ENCODE data around the gene PBOV1. TPM values are rescaled to one million over a fixed set of nuclear protein-coding genes. Genes with fewer than 3 reads are reported as not detected.

Gene PBOV1
- total RNA-seq, 2 experiments from 2014 or later: not detected

- intact Hi-C loops (cut with micrococcal nuclease; ENCODE audit: unreplicated experiment): no loop called here
- Histone ChIP-seq H3K27ac (ENCODE audit: low read depth, low read length, poor library complexity, severe bottlenecking) (no peak overlapping the region), H2AFZ (ENCODE audit: low read length) (no peak overlapping the region), H3K36me3 (ENCODE audit: insufficient read depth, low read length) (no peaks in the 10 kb centered on the region), H3K9me3 (ENCODE audit: low read length) (no peaks in the 10 kb centered on the region), H3K9me2 (ENCODE audit: insufficient read depth, low read length) (no peaks in the 10 kb centered on the region), H3K4me2 (ENCODE audit: low read length) (no peak overlapping the region), H3K4me3 (ENCODE audit: low read depth, low read length, poor library complexity, severe bottlenecking) (no peak overlapping the region), H4K20me1 (ENCODE audit: insufficient read depth, low read length) (no peaks in the 10 kb centered on the region), H3K4me1 (ENCODE audit: insufficient read depth, low read length, poor library complexity, severe bottlenecking) (no peaks in the 10 kb centered on the region), H3K79me2 (ENCODE audit: insufficient read depth, low read depth, low read length) (no peaks in the 10 kb centered on the region)
- DNase-seq (ENCODE audit: low spot score): no peak
- no TSS peak for BruUV-seq (replicated peaks)
- TF ChIP-seq CTCF (conservative IDR thresholded peaks at IDR 0.05; ENCODE audit: low read length) (no peak), EZH2phosphoT487 (IDR thresholded peaks at IDR 0.05; ENCODE audit: borderline replicate concordance, low read depth, low read length) (no peak)
- ChIA-PET CTCF (ENCODE audit: unreplicated experiment) (no interaction called here), POLR2A (interaction anchor here (0.7 kb wide), 1 partner anchor 12 kb away, joined by 4 read pairs; no protein-coding TSS in a partner anchor)
Measured at GRCh38 chr6:138196122-138196738, 22.1 kb downstream of the PBOV1 start.

- Histone ChIP-seq H3K4me2 (ENCODE audit: low read length) (no peak overlapping the region), H2AFZ (ENCODE audit: low read length) (no peak overlapping the region), H4K20me1 (ENCODE audit: insufficient read depth, low read length) (no peaks in the 10 kb centered on the region), H3K9me2 (ENCODE audit: insufficient read depth, low read length) (no peaks in the 10 kb centered on the region), H3K79me2 (ENCODE audit: insufficient read depth, low read depth, low read length) (no peaks in the 10 kb centered on the region), H3K9me3 (ENCODE audit: low read length) (no peaks in the 10 kb centered on the region), H3K4me1 (ENCODE audit: insufficient read depth, low read length, poor library complexity, severe bottlenecking) (no peaks in the 10 kb centered on the region), H3K4me3 (ENCODE audit: low read depth, low read length, poor library complexity, severe bottlenecking) (no peak overlapping the region), H3K27ac (ENCODE audit: low read depth, low read length, poor library complexity, severe bottlenecking) (no peak overlapping the region), H3K36me3 (ENCODE audit: insufficient read depth, low read length) (no peaks in the 10 kb centered on the region)
- TF ChIP-seq EZH2phosphoT487 (IDR thresholded peaks at IDR 0.05; ENCODE audit: borderline replicate concordance, low read depth, low read length) (no peak), CTCF (conservative IDR thresholded peaks at IDR 0.05; ENCODE audit: low read length) (no peak)
- BruUV-seq (replicated peaks): no TSS peak
- no peak for DNase-seq (ENCODE audit: low spot score)
- CTCF ChIA-PET (ENCODE audit: unreplicated experiment): no interaction called here
- POLR2A ChIA-PET: interaction anchor here (0.6 to 1.4 kb wide), 5 partner anchors 11 to 1543 kb away, joined by 3 read pairs; no protein-coding TSS in a partner anchor
- intact Hi-C loops (cut with micrococcal nuclease; ENCODE audit: unreplicated experiment): no loop called here
Measured at GRCh38 chr6:138194287-138194686, 24.0 kb downstream of the PBOV1 start.

GRCh38 chr6:138188278-138188941, 29.9 kb downstream of the PBOV1 start:
- H2AFZ ChIP-seq (ENCODE audit: low read length): no peak overlapping the region
- DNase-seq (ENCODE audit: low spot score): no peak
- H3K4me3 ChIP-seq (ENCODE audit: low read depth, low read length, poor library complexity, severe bottlenecking): no peak overlapping the region
- no peak overlapping the region for H3K4me2 ChIP-seq (ENCODE audit: low read length)
- no peaks in the 10 kb centered on the region for H3K4me1 ChIP-seq (ENCODE audit: insufficient read depth, low read length, poor library complexity, severe bottlenecking)
- BruUV-seq (replicated peaks): no TSS peak
- intact Hi-C loops (cut with micrococcal nuclease; ENCODE audit: unreplicated experiment): no loop called here
- ChIA-PET POLR2A (interaction anchor here (0.6 kb wide), 1 partner anchor 9 kb away, joined by 3 read pairs; no protein-coding TSS in a partner anchor), CTCF (ENCODE audit: unreplicated experiment) (no interaction called here)
- H4K20me1 ChIP-seq (ENCODE audit: insufficient read depth, low read length): no peaks in the 10 kb centered on the region
- no peaks in the 10 kb centered on the region for H3K36me3 ChIP-seq (ENCODE audit: insufficient read depth, low read length)
- TF ChIP-seq EZH2phosphoT487 (IDR thresholded peaks at IDR 0.05; ENCODE audit: borderline replicate concordance, low read depth, low read length) (no peak), CTCF (conservative IDR thresholded peaks at IDR 0.05; ENCODE audit: low read length) (no peak)
- no peak overlapping the region for H3K27ac ChIP-seq (ENCODE audit: low read depth, low read length, poor library complexity, severe bottlenecking)
- no peaks in the 10 kb centered on the region for H3K79me2 ChIP-seq (ENCODE audit: insufficient read depth, low read depth, low read length)
- H3K9me3 ChIP-seq (ENCODE audit: low read length): no peaks in the 10 kb centered on the region
- H3K9me2 ChIP-seq (ENCODE audit: insufficient read depth, low read length): no peaks in the 10 kb centered on the region

Measured in OCI-LY7 (cell line).